GM12801 (cell line): ENCODE measurements around the gene PCDHB8.

Experiments used
- CTCF ChIP-seq: IDR thresholded peaks from one replicate; pipeline ENCODE4 v1.5.1; 2011; ENCODE audit warnings: control low read depth; ENCODE audit not compliant: insufficient read length; ENCODE audit errors: extremely low read depth

The PCDHB8 gene

GRCh38 chr5:141155540-141156374, 21.8 kb upstream of the PCDHB8 start:
- no peak for TF ChIP-seq CTCF

- TF ChIP-seq CTCF, result no peak
Measured at GRCh38 chr5:141172381-141173204, 5.0 kb upstream of the PCDHB8 start, which contains the start of gene PCDHB7. Gene PCDHB7, plus strand, starts transcription at chr5:141172644. Its CDS starts 192 bp downstream, at chr5:141172836.

DNA sequence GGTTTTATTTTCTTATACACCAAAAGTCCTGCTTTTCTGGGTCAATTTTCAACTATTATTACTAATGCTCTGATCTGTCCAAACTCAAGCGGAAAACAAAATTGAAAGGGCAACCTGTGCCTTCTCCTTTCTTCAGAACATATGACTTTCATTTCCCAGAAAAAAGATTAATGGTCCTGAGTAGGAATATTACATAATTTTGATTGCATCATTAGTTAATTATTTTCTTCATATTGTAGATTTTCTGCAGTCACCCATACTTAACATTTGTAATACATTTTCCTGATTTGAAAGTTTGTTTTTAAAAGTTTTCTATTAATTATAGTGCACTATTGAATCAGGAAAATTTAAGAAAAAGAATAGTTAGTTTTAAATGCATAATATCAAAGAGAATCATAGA, 1.7 kb upstream of the PCDHB8 start:
- no peak for TF ChIP-seq CTCF

GRCh38 chr5:141180313-141180712, 2.7 kb downstream of the PCDHB8 start:
- TF ChIP-seq CTCF, result no peak

DNA sequence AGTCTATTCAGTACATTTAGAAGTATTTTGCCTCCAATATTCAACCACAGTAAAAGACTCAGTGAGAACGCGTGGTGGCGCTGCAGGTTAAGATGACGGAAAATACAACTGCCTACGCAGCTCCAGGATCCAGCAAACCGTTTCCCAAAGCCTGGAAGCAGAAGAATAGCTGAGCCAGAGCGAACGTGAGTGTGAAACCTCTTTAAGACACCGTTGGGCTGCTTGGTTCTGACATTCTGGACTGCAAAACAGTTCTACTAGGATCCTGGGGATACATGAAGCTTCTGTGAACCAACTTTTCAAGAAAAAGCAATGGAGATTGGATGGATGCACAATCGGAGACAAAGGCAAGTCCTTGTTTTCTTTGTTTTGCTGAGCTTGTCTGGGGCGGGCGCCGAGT, 4.7 kb downstream of the PCDHB8 start, which contains the start of gene PCDHB16:
TSS of gene PCDHB16 (plus strand) at position 140 of the 400 bp plus-strand sequence. CDS start at position 313, 173 bp downstream.
- TF ChIP-seq CTCF, result no peak

- no peak for TF ChIP-seq CTCF
Measured at GRCh38 chr5:141186897-141187512, 9.4 kb downstream of the PCDHB8 start, which contains the start of gene PCDHB9. Gene PCDHB9, plus strand, starts transcription at chr5:141187161. Its CDS starts 158 bp downstream, at chr5:141187319.
